Activated CD4-positive, alpha-beta T cell treated with anti-CD3 and anti-CD28 coated beads, Interleukin-2, amount 50 U/mL, for 16 hours (primary cell): ENCODE data around the gene NRF1.
"Not testable (repeated sequence)": the region's sequence is repeated elsewhere in the genome, so short reads cannot be mapped to it uniquely, and the experiment has no call there.

Source experiments
- DNase-seq: peaks from one replicate; pipeline ENCODE4 v3.0.0-alpha.2; 2020

NRF1 gene

DNA sequence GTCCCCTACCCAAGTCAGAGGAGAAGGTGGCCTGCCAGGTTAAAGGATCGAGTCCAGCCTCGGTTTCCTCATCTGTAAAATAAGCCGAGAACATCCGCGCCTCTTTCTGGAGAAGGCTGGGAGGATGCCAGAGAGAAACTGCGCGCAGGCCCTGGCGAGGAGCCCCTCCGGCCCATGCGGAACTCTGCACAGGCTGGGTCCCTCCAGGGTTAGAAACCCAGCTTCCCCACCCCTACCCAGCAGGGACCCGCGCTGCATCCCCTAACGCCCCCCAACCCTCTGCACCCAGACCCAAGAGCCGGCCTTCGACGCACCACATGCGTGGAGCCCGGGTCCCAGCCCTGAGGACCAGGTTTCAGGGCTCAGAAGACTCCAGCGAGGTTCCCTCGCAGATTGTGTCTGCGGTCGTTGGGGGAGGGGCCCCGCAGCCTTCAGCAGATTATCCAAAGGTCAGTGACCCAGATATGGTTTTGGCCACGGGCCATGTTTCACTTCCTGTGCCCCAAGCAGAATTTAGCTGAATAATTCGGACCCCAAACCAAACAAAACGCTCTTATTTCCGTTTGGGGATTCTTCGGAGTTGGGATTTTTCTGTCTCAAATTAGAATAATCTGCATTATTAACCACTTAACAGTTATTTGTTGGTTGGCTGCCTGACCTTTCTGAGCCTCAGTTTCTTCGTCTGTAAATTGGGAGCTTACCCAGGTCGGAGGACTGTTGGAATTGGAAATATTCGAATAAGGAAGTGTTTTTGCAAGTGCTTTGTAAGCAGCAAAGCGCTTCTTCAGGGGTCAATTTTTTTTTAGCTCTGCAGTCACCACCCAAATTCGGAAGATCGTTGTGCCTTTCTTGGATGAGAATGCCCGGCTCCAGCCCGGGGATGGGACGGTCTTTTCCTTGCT is 173.5 kb downstream of the NRF1 start:
- DNase-seq, result no peak

GRCh38 chr7:129785685-129786514 is 174.4 kb downstream of the NRF1 start:
- no peak for DNase-seq

- DNase-seq, result no peak
Observed at GRCh38 chr7:129786825-129787563, 175.5 kb downstream of the NRF1 start.

GRCh38 chr7:129789000-129789399 is 177.5 kb downstream of the NRF1 start:
- DNase-seq, result no peak

- no peak for DNase-seq
Observed at GRCh38 chr7:129789652-129790051, 178.1 kb downstream of the NRF1 start.

DNA sequence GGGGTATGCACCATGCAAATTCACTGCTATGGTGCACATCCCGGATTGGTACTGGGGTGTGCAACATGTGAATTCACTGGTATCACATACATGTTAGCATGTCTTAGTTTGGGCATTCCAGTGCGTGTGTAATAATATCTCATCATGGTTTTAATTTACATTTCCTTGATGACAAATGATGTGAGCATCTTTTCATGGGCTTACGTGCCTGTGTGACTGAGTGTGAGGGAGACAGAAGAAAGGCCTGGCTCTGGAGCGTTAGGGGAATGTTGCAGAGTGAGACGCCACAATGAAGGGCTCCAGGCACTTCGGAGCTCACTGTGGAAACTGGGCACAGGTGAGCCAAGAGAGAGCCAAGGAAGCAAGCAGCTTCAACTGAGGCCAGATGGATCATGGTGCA is 178.6 kb downstream of the NRF1 start:
- DNase-seq, result no peak

DNA sequence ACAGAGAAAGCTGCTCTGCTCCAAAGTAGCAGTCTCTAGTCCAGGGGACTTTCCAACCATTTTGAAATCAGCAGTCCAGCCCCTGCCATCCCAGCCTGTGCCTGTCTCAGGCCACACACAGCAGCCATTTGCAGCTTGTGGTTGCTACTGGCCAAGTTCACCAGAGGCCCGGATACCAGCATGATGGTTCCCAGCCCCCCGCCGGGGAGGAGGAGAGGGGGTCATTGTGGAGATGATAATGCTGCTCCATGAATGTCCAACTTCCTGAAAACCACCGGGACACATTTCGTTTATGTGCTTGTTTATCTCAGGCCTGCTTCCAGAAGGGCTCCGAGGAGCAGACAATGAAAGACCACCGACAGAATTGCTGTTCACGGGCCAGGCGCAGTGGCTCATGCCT is 181.2 kb downstream of the NRF1 start:
- no peak for DNase-seq

GRCh38 chr7:129793506-129794310 is 182.2 kb downstream of the NRF1 start:
- no peak for DNase-seq

GRCh38 chr7:129794461-129794860 is 182.9 kb downstream of the NRF1 start:
- DNase-seq, result not testable (repeated sequence)

- DNase-seq, result no peak
Observed at GRCh38 chr7:129796186-129796775, 184.8 kb downstream of the NRF1 start.

DNA sequence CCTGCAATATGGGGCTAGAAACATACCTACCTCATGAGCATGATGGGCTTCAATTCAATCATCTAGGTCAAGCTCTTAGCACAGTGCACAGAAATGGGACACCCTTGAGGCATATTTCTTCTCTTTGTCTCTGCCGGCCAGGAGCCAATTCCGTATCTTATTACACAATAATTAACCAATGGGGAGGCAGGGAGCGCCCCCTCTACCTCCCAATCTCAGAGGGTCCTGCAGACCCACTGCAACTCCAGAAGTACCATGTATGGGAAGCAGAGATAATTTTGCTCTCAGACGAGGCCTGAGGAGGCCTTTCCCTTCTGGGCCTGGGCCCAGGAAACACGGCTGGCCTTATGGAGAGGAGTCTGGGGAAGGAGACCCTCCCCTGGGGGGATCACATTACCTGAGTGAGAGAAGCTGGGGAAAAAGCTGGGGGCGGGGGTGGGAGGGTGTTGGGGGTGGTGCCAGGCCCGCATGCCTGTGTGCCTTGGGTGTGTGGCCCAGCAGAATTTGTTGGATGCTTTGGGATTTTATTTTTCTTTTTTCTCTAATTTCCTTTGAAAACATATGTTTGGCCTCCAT is 185.8 kb downstream of the NRF1 start:
- no peak for DNase-seq

- DNase-seq, result no peak
Observed at GRCh38 chr7:129798616-129799349, 187.3 kb downstream of the NRF1 start.

GRCh38 chr7:129799350-129799955 is 187.9 kb downstream of the NRF1 start:
- DNase-seq, result no peak

- no peak for DNase-seq
Observed at GRCh38 chr7:129800901-129801300, 189.4 kb downstream of the NRF1 start.

DNA sequence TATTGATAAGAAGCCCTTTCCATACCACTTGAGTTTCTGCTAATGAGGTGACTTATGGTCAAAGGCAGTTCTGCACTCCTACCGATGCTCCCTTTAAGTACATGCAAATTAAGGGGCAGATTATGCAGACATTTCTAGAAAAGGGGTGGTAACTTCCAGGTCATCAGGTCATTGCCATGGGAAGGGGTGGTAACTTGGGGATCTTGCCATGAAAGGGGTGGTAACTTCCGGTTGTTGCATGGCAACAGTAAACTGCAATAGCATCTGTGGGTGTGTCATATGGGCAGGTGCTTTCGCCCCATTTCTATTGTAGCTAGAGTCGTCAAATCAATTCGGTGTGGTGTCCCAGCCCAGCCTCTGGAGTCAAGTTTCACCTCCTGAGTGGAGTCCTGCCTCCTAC is 190.4 kb downstream of the NRF1 start:
- DNase-seq, result no peak

- DNase-seq, result no peak
Observed at GRCh38 chr7:129803546-129804081, 192.1 kb downstream of the NRF1 start.

DNA sequence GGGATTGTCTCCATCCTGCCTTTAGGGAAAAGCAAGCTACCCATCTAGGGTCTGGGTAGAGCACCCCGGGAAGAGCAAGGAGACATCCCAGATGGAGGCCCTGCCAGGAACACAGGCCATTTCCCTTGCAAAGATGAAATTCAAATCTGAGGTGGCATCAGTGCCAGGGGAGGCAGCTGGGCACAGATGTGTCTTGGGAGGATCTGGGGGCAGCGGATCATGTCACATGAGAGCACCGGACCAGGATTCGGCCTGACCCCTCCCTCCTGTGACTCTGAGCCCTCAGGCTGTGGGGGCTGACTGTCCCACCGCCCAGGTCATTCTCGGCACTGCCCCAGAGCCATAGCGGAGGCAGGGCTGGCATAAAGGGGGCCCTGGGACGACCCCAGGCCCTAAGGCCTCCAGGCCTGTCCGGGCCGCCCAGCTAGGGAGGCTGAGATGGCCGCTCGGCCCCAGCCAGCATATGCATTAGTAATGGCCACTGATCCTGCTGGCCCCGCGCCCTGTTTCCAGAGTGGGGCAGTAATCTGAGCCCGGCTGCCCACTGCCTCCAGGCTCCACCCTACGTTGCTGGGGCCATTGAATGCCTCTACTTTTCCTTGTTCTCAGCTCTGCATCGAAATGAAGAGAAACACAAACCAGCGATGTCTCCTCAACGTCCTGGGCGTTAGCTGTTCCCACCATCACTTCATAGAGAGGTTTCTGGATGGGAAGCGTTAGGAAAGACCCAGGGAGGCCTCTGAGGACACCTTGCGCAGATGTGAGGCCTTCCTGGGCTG is 192.8 kb downstream of the NRF1 start:
- DNase-seq, result no peak

GRCh38 chr7:129804890-129805719 is 193.6 kb downstream of the NRF1 start:
- DNase-seq, result no peak
